DMS 273 treated with DMSO at 0.1 percent for 48 hours (cell line): ENCODE measurements around the gene BTBD9.

ENCODE experiments used
- DNase-seq: peaks from one replicate; lab custom pipeline; 2025; lab: John Stamatoyannopoulos, UW

BTBD9 gene

GRCh38 chr6:38283734-38284362 lies 355.9 kb downstream of the BTBD9 start:
- DNase-seq: no peak

- DNase-seq: no peak
Observed at GRCh38 chr6:38282911-38283310, 356.8 kb downstream of the BTBD9 start.

- DNase-seq: no peak
Observed at GRCh38 chr6:38281126-38281525, 358.6 kb downstream of the BTBD9 start.

GRCh38 chr6:38279963-38280588 lies 359.7 kb downstream of the BTBD9 start:
- DNase-seq: no peak

GRCh38 chr6:38279423-38279822 lies 360.3 kb downstream of the BTBD9 start:
- no peak for DNase-seq

GRCh38 chr6:38273325-38273724 lies 366.4 kb downstream of the BTBD9 start:
- no peak for DNase-seq

- no peak for DNase-seq
Observed at GRCh38 chr6:38272222-38272621, 367.5 kb downstream of the BTBD9 start.

- DNase-seq: no peak
Observed at GRCh38 chr6:38271081-38271480, 368.6 kb downstream of the BTBD9 start.

- DNase-seq: no peak
Observed at GRCh38 chr6:38270367-38270766, 369.4 kb downstream of the BTBD9 start.

- no peak for DNase-seq
Observed at GRCh38 chr6:38269461-38270172, 370.1 kb downstream of the BTBD9 start.

GRCh38 chr6:38268342-38268741 lies 371.4 kb downstream of the BTBD9 start:
- DNase-seq: no peak

- DNase-seq: no peak
Observed at GRCh38 chr6:38266921-38267354, 372.8 kb downstream of the BTBD9 start.

- no peak for DNase-seq
Observed at GRCh38 chr6:38264605-38265004, 375.1 kb downstream of the BTBD9 start.

GRCh38 chr6:38262609-38263008 lies 377.1 kb downstream of the BTBD9 start:
- DNase-seq: no peak

- DNase-seq: no peak
Observed at GRCh38 chr6:38262026-38262425, 377.7 kb downstream of the BTBD9 start.

- DNase-seq: no peak
Observed at GRCh38 chr6:38261626-38262025, 378.1 kb downstream of the BTBD9 start.

- DNase-seq: no peak
Observed at GRCh38 chr6:38259736-38260135, 380.0 kb downstream of the BTBD9 start.

- no peak for DNase-seq
Observed at GRCh38 chr6:38248500-38249234, 391.1 kb downstream of the BTBD9 start.

GRCh38 chr6:38245295-38245694 lies 394.4 kb downstream of the BTBD9 start:
- no peak for DNase-seq

GRCh38 chr6:38244869-38245268 lies 394.9 kb downstream of the BTBD9 start:
- no peak for DNase-seq

GRCh38 chr6:38241200-38241871 lies 398.4 kb downstream of the BTBD9 start:
- DNase-seq: no peak
